Measurements from ENCODE around the gene TAS1R3.

TAS1R3 gene

GRCh38 chr1:1295154-1295923, 35.7 kb upstream of the TAS1R3 start:
- DNase-seq, result no peak

GRCh38 chr1:1296070-1297061, 34.7 kb upstream of the TAS1R3 start:
- DNase-seq, result no peak

- DNase-seq, result no peak
These were observed 33.2 kb upstream of the TAS1R3 start for GRCh38 chr1:1297802-1298424.

DNA sequence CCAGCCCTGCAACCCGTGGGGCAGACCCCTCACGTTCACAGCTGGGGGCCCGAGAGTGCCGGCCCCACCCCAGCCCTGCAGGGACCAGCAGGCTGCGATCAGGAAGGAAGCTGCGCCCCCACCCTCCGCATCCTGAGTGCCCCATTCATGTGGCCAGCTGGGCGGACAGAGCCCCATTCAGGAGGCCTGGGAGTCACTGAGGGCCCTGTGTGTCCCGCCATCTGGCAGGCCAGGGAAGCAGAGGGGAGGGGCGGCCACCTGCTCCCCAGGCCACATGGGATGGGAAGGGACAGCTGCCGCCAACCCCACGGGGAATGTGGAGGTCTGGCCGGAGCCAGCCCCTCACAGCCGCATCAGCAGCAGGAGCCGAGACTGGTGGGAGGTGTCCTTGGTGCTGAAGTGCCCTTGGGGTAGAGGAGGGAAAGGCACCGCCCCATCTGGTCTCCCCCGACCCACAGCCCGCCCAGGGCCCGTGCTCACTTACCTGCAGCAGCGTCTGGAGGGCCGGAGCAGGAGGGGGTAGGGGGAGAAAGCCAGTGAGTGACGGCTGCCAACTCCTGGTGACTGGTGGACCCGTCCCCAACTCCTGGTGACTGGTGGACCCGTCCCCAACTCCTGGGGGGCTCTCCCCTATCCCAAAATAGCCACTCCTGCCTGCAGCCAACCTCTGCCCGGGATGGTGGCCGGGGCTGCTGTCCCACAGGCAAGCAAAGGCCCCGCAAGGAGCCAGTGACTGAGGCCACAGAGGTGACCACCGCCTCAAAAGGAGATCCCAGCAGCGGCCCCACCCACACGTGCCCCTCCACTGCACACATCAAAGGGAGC, 32.0 kb upstream of the TAS1R3 start:
- DNase-seq, result no peak

DNA sequence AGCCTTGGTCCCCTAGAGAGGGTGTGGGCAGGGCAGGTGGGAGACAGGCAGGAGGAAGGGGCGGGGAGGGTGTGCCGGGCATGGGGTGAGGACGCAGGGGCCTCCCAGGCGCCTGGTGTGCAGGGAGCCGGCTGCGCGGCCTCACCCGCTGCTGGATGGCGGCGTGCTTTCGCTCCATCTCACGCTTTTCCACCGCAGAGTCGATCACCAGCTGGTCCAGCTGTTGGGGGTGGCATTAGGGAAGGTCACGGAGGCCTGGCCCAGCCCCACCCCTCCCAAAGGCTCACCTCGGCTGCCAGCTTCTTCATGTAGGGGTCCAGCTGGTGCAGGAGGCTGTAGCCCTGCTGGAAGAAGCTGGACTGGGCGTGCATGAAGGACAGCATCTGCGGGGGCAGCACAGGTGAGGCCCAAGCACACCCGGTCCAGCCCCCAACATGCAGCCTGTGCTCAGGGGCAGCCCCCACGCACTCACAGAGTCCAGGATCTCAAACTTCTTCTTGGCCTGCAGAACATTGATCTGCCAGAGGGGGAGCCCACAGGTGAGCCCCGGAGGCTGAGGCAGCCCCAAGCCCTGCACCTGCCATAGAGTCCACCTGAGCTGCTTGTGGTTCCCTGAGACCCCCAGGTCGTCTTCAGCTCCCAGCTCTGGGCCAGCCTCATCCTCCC, 31.3 kb upstream of the TAS1R3 start:
- no peak for DNase-seq

DNA sequence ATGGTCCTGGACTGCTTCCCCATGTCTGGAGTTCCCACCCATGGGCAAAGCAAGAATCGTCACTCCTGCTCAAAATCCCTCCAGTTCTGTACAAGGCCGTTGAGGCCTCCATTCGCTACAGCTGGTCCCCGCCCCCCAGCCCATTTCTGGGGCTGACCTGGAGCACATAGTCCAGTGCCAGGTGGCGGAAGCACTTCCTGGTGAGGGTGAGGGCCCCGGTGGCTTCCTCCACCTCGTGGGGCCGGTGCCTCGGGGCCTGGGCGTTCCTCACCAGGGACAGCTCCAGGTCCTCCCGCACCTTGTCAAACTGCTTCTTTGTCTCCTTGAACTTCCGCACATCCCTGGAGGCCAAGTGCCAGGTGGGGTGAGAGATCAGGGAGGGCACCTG, 30.7 kb upstream of the TAS1R3 start:
- no peak for DNase-seq

- DNase-seq, result no peak
These were observed 29.1 kb upstream of the TAS1R3 start for GRCh38 chr1:1302006-1302430.

DNA sequence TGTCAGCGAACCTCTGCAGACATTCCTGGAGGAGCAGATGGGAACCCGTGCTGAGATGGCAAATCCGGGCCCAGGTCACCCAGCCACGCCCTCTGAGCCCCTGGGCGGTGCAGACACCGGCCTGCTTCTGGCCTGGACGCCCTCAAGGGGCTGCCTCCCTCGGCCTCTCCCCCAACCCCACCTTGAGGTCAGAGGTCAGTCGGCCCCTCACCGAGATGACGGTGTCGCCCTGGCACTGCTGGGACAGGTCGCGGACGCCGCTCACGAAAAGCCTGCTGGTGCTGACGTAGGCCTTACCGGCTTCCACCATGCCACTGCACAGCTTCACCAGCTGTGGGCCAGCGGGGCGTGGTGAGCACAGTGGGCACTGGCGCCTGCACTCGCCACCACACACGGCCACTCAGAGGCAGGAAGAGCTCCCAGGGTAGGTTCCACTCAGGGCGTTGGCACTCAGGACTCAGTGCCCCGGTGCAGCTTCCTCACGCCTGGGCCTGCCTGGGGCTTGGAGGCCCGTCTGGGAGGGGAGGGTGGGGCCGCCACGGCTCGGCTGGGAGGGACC, 28.1 kb upstream of the TAS1R3 start:
- DNase-seq, result no peak

DNA sequence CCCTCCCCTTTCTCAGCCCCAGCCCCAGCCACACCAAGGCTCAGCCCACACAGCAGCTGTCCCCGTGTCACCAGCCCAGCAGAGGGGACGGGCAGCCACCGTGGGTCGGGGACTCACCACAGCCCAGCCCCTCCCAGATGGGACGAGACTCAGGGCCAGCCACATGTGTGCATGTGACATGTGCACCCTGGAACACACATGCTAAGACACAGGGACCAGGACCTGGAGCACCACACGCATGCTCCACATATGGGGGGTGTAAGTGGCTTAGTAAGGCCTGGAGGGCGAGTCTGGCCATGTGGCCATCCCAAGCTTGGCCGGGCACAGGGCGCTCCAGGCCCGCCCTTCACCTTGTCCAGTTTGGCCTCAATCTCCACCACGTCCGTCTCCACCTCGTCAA, 27.3 kb upstream of the TAS1R3 start:
- DNase-seq, result no peak

- DNase-seq, result no peak
These were observed 26.5 kb upstream of the TAS1R3 start for GRCh38 chr1:1304331-1305299.

- DNase-seq, result peak; percentile 51
These were observed 25.6 kb upstream of the TAS1R3 start for GRCh38 chr1:1305300-1306069.

DNA sequence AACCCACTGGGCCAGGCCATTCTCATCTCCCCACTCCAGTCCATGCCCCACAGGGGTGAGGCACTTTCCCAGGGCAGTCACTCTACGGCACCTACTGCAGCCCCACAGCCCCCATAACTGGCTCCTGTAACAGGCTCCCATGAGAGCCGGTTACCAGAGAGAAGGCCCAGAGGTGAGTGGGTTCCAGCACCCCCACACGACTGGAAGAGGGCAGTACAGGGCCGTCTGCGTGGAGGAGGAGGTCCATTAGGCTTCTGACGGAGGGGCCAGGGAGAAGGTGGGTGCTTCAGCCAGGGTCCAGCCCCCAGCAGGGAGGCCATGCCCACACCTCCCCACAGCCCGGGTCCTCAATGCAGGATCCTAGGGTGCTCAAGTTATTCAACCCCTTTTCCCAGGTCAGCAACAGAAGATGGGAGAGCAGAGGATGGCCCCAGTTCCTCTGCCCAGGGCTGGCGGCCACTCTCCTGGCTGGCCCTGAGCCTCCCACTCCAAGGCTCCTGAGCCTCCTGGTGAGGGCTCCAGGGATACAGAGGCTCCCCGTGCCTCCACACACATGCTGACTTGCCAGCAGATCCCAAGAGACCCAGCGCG, 24.9 kb upstream of the TAS1R3 start:
- no peak for DNase-seq

DNA sequence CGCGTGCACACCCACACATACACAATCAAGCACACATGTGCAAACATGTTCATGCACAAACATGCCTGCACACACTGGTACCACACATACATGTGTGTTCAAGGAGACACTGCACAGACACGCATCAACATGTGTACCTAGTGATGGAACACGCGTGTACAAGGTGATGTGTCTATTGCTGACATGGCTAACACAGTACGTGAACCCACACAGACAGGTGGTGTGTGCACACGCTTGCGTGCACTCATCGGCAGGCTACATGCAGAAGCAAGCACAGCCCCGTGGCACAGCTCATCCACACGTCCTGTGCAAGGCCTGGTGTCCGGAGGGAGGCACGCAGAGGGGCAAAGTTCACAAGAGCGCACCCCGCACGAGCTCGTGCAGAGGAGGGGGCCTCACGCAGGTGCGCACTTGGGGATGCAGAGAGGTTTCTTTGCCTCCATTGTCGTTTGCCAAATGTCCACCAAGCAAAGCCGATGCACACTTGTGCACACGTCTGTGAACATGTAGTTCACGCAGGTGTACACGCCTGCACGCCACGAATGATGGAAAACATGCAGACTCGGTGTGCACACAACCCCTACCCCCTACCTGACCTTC, 24.3 kb upstream of the TAS1R3 start:
- DNase-seq, result no peak

DNA sequence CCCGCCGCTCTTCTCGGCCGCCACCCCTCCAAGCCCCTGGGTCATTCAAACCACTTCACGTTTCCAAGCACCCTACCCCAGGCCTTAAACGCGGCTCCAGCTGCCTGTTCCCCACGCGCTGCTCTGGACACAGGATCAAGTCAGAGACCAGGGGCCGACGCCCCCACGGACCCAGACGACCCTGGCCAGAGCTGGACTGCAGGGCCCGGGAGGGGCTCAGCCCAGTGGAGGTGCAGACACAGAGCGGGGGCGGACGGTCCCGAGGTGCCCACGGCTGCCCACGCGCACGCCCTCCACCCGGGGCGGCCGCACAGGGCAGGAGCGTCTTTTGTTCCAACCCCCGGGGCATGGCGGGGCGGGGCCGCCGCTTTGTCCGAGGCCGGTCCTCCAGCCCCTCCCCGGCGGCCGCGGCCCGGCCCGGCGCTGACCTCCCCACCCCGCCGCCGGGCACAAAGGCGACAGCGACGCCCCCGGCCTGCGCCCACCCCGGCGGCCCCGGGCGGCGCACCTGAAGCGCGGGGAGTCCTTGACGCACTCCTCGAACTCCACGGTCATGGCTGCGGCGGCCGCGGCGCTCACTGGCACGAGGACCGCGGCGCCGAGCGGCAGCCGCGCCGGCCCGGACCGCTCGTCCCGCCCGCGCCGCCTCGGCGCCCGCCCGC, 23.7 kb upstream of the TAS1R3 start:
- DNase-seq, result no peak

GRCh38 chr1:1307923-1308755, 22.9 kb upstream of the TAS1R3 start, which contains the start of the genes ACAP3 and PUSL1:
TSS of gene ACAP3 (minus strand) at chr1:1307930. CDS start at chr1:1307815, 115 bp downstream.
TSS of gene PUSL1 (plus strand) at chr1:1308597. CDS start at chr1:1308644, 47 bp downstream.
- peak; percentile 90 for DNase-seq

GRCh38 chr1:1308756-1309250, 22.3 kb upstream of the TAS1R3 start:
- DNase-seq, result no peak
